Measurements from ENCODE around the gene BLOC1S5.

Gene BLOC1S5

GRCh38 chr6:8080362-8081151 lies 16.4 kb upstream of the BLOC1S5 start:
- TF ChIP-seq ISL1 (CRISPR knock-in tag; IDR thresholded peaks at IDR 0.05) (no peak), ZNF565 (CRISPR knock-in tag; conservative IDR thresholded peaks at IDR 0.05; ENCODE audit: low read depth) (no peak), TOX (CRISPR knock-in tag; IDR thresholded peaks at IDR 0.05; ENCODE audit: borderline replicate concordance) (no peak), ZFP30 (CRISPR knock-in tag; IDR thresholded peaks at IDR 0.05) (no peak), TSHZ2 (CRISPR knock-in tag; IDR thresholded peaks at IDR 0.05) (no peak), POU6F1 (CRISPR knock-in tag; IDR thresholded peaks at IDR 0.05; ENCODE audit: borderline replicate concordance, low read depth) (no peak), ARNTL (CRISPR knock-in tag; IDR thresholded peaks at IDR 0.05; ENCODE audit: borderline replicate concordance, low read depth) (no peak), BACH2 (CRISPR knock-in tag; IDR thresholded peaks at IDR 0.05; ENCODE audit: borderline replicate concordance) (no peak), ESRRG (CRISPR knock-in tag; IDR thresholded peaks at IDR 0.05) (no peak), PPARA (CRISPR knock-in tag; IDR thresholded peaks at IDR 0.05; ENCODE audit: borderline replicate concordance) (no peak), CSRNP3 (CRISPR knock-in tag; IDR thresholded peaks at IDR 0.05) (no peak), CREB5 (CRISPR knock-in tag; IDR thresholded peaks at IDR 0.05; ENCODE audit: low read depth) (no peak)
- ATAC-seq: no peak

- TF ChIP-seq SNAI2 (CRISPR knock-in tag; IDR thresholded peaks at IDR 0.05) (no peak), ESRRG (CRISPR knock-in tag; IDR thresholded peaks at IDR 0.05) (no peak), ZNF70 (CRISPR knock-in tag; IDR thresholded peaks at IDR 0.05) (no peak), ZFP30 (CRISPR knock-in tag; IDR thresholded peaks at IDR 0.05) (no peak), ZFP3 (CRISPR knock-in tag; IDR thresholded peaks at IDR 0.05) (no peak), TCF4 (CRISPR knock-in tag; IDR thresholded peaks at IDR 0.05; ENCODE audit: borderline replicate concordance) (no peak), PATZ1 (CRISPR knock-in tag; IDR thresholded peaks at IDR 0.05; ENCODE audit: borderline replicate concordance) (no peak), ZNF565 (CRISPR knock-in tag; conservative IDR thresholded peaks at IDR 0.05; ENCODE audit: low read depth) (no peak), GLIS3 (CRISPR knock-in tag; IDR thresholded peaks at IDR 0.05) (no peak), TOX (CRISPR knock-in tag; IDR thresholded peaks at IDR 0.05; ENCODE audit: borderline replicate concordance) (no peak), CSDC2 (CRISPR knock-in tag; IDR thresholded peaks at IDR 0.05) (no peak), CSRNP3 (CRISPR knock-in tag; IDR thresholded peaks at IDR 0.05) (no peak), CREB5 (CRISPR knock-in tag; IDR thresholded peaks at IDR 0.05; ENCODE audit: low read depth) (no peak), ZC3H10 (CRISPR knock-in tag; IDR thresholded peaks at IDR 0.05) (no peak), RARB (CRISPR knock-in tag; IDR thresholded peaks at IDR 0.05) (no peak), TSHZ2 (CRISPR knock-in tag; IDR thresholded peaks at IDR 0.05) (no peak)
These were observed 14.9 kb upstream of the BLOC1S5 start for GRCh38 chr6:8079126-8079525.

More at GRCh38 chr6:8079126-8079525, 14.9 kb upstream of the BLOC1S5 start:
- ATAC-seq: no peak

Data from SK-N-SH treated with all-trans-retinoic acid at 6 μM for 48 hours (cell line).